Eye (tissue), 1 donor: Measurements from ENCODE around the gene FYCO1.
A peak's percentile ranks its signal among the peaks of the same experiment; 100 is the strongest.
"Not testable (repeated sequence)": the region's sequence is repeated elsewhere in the genome, so short reads cannot be mapped to it uniquely, and the experiment has no call there.

Experiments
- DNase-seq: peaks from one replicate; pipeline ENCODE4 v3.0.0-alpha.2; 2015

The FYCO1 gene

GRCh38 chr3:45995236-45996192, at the start of gene FYCO1:
Gene FYCO1, minus strand, starts transcription at chr3:45995824. Its CDS starts 10,914 bp downstream, at chr3:45984910.
- peak; percentile 95 for DNase-seq

- no peak for DNase-seq
Observed at GRCh38 chr3:46038916-46039315, 43.3 kb upstream of the FYCO1 start.

DNA sequence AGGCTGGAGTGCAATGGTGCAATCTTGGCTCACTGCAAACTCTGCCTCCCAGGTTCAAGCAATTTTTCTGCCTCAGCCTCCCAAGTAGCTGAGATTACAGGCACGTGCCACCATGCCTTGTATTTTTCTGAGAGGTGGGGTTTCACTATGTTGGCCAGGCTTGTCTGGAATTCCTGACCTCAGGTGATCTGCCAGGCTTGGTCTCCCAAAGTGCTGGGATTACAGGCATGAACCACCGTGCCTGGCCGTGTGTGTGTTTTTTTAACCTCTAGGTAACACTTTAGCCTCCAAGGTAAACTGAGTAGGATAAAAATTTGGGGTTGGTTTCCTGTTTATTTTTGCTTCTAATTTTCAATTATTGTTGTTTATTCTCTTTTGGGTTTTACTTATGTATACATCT, 42.4 kb upstream of the FYCO1 start:
- not testable (repeated sequence) for DNase-seq

DNA sequence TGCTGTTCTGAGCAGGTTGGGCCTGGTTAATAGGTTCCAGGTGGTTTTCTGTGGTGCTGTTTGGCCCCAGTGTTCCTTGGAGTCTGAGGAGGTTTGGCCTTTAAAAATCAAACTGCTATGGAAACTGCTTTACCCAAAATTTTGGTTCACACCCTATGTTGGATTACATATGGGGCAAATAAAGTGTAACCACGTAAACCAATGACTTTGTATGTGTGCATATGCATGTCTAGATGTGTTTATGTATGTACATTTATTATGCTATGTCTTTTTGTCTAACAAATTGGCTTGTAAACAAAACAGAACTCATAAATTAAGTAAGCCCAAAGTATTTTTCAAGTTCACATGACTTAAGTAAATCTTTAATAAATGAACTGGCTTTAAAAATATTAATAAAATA, 40.6 kb upstream of the FYCO1 start:
- no peak for DNase-seq

DNA sequence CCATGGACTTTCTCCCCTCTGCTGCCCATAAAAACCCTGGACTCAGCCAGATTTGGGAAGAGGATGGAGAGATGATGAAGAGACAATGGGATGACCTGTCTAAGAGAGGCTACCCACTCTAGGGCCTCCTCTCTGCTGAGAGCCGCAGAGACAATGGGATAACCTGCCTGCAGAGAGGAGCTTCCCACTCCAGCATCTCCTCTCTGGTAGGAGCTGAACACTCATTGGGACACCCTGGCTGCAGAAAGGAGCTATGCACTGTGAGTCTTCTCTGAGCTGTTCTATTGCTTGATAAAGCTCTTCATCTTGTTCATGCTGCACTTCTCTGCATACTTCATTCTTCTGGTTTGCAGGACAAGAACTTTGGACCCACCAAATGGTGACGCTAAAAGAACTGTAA, 36.1 kb upstream of the FYCO1 start:
- DNase-seq: no peak

GRCh38 chr3:46031269-46031668, 35.6 kb upstream of the FYCO1 start:
- no peak for DNase-seq

DNA sequence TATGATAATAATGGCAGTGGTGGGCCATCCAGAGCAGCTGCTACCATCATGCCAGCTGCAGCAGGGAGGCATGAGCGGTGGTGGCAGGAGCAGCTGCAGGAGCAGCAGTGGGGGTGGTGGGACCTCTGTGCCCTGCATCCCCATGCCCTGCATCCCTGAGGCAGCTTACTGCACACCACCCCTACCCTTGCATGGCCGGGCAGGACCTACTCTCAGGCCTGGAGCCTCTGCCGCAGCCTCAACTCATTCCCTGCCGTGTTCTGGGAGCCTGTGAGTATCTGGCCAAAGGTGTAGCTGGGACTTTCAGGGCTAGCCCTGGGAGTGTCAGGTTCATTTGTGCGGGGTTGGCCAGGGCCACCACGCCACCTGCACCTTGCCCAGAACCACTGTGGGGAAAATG, 35.0 kb upstream of the FYCO1 start:
- DNase-seq: no peak

DNA sequence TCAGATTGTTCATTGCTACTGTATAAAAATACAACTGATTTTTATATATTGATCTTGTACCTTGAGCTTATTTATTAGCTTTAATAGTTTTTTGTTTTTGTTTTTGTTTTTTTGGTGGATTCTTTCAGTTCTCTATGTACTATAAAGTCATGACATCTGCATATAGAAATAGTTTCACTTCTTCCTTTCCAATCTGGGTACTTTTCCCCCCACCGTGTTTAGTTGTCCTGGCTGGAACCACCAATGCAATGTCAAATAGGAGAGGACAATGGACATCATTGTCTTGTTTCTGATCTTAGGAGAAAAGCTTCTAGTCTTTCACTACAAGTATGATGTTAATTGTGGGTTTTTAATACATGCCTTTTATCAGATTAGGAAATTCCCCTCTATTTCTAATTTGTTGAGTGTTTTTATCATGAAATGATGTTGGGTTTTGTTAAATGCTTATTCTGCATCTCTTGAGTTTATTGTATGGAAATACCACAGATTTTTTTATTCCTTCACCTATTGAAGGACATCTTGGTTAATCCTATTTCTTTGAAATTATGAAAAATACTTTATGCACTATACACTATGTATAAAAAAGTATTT, 34.4 kb upstream of the FYCO1 start:
- no peak for DNase-seq

DNA sequence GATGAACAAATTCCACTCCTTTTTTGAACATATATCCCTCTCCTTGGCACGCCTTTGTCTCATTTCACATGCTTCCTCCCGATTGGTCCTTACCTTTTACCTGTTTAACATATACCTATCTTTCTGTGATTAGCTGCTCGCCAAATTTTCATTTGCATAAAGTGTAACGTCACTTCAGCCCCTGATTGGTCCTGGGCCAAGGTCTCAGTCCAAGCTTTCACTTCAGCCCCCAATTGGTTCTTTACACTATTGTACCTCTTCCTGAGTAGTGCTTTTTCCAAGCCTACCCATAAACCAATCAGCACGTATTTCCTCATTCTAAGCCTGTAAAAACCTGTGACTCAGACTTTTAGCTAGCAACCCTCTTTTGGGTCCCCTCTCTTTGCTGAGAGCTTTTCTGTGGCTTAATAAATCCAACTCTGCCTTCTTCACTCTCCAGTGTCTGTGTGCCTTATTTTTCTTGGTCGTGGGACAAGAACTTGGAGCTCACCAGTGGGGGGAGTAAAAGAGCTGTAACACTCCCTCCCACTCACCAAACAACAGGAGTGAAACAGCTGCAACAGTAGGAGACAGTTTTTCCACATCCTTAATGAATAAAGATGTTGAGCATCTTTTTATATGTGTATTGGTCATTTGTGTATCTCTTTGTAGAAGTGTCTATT, 32.2 kb upstream of the FYCO1 start:
- DNase-seq: no peak

GRCh38 chr3:46027021-46027705, 31.5 kb upstream of the FYCO1 start, which contains the start of gene XCR1:
Gene XCR1, minus strand, starts transcription at chr3:46027483. Its CDS starts 5,536 bp downstream, at chr3:46021947.
- no peak for DNase-seq

DNA sequence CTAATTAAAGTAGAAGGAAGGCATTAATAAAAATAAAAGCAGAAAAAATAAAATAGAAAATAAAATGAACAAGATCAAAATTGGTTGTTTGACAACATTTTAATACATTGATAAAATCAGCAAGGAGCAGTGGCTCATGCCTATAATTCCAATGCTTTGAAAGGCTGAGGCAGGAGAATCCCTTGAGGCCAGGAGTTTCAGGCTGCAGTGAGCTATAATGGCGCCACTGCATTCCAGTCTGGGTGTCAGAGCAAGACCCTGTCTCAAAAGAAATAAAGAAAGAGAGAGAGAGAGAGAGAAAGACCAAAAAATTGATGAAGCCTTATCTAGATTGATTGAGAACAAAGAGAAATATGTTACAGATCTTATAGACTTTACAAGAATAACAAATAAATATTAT, 29.5 kb upstream of the FYCO1 start:
- peak; percentile 39 for DNase-seq

- no peak for DNase-seq
Observed at GRCh38 chr3:46024131-46024530, 28.5 kb upstream of the FYCO1 start.

DNA sequence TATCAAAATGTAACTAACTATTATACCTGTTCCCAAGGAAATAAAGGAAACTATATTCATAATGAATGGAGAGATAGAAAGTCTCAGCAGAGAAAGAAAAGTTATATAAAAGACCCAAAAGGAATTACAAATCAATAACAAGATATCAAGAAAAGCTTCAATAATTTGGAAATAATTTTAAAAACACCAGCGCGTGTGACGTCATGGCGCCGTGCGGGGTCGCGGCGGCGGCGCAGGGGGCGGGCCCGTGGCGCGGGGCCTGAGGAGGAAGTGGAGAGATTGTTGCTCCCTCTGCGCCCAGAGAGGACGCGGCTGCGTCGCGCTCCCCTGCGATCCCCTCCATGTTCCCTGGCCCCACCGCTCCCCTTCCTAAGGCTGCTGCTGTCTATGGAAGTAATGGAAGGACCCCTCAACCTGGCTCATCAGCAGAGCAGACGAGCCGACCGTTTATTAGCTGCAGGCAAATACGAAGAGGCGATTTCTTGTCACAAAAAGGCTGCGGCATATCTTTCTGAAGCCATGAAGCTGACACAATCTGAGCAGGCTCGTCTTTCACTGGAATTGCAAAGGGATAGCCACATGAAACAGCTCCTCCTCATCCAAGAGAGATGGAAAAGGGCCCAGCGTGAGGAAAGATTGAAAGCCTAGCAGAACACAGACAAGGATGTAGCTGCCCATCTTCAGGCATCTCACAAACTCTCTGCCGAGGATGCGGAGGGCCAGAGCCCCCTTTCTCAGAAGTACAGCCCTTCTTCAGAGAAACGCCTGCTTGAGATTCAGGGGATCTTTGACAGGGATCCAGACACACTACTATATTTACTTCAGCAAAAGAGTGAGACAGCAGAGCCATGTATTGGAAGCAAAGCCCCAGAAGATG, 27.5 kb upstream of the FYCO1 start:
- no peak for DNase-seq

DNA sequence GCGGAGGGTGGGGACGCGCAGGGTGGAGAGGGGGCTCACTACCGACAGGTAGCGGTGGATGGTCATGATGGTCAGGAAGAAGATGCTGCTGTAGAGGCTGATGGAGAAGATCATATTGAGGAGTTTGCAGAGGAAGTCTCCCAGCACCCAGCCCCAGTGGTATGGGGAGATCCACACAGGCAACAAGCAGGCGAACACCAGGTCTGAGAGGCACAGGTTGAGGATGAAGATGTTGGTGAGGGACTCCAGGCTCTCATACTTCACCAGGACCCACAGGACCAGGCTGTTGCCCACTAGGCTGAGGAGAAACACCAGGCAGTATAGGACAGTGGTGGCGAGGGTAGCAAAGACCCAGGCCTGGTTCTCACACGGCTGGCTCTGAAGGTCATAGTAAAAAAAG, 25.9 kb upstream of the FYCO1 start:
- DNase-seq: no peak

DNA sequence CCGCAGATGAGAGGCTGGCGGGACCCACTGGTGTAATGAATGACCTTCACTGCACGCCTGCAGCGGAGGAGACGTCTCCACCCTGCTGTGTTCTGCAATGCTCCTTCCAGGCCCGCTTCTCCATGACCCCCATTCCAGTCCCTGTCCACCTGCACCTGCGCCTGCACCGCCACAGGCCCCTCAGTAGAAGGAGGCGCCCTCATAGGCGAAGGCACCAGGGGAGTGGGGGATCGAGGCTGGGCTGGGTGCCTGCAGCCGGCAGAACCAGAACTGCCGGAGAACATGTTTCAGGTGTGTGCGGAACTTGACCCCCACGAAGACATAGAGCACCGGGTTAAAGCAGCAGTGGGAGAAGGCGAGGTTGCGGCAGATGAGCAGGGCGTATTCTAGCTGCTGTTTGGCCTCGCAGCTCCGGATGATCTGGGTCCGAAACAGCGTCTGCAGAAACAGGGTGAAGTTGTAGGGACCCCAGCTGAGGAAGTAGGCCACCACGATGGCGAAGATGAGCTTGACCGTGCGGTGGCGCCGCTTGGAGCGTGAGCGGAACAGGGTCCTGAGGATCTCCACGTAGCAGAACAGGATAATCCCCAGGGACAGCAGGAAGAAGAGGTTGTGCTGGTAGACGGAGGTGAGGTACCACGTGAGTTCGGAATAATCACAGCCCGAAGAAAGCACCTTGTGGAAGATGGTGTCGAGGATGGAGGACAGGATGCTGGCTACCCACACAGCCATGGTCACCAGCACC, 25.3 kb upstream of the FYCO1 start:
- no peak for DNase-seq

GRCh38 chr3:46019707-46020106, 24.1 kb upstream of the FYCO1 start:
- DNase-seq: no peak

DNA sequence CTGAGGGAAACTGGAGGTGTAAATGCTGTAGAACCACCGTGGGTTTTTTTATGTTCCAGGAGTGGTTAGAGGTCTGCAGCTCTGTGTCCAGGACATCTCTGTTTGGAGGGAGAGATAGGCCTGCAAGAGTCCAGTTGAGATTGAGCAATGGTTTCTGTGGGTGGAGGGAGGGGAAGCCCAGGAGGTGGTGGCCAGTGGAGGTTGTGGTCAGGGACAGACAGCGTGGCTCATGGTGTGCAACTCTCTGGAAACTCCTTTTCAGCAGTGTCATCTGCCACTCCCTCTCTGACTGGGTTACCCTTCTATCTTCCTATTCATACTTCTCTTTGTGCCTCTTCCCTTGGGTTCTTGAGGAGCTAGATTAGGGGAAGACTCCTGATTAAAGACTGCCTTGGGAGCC, 22.1 kb upstream of the FYCO1 start:
- no peak for DNase-seq

DNA sequence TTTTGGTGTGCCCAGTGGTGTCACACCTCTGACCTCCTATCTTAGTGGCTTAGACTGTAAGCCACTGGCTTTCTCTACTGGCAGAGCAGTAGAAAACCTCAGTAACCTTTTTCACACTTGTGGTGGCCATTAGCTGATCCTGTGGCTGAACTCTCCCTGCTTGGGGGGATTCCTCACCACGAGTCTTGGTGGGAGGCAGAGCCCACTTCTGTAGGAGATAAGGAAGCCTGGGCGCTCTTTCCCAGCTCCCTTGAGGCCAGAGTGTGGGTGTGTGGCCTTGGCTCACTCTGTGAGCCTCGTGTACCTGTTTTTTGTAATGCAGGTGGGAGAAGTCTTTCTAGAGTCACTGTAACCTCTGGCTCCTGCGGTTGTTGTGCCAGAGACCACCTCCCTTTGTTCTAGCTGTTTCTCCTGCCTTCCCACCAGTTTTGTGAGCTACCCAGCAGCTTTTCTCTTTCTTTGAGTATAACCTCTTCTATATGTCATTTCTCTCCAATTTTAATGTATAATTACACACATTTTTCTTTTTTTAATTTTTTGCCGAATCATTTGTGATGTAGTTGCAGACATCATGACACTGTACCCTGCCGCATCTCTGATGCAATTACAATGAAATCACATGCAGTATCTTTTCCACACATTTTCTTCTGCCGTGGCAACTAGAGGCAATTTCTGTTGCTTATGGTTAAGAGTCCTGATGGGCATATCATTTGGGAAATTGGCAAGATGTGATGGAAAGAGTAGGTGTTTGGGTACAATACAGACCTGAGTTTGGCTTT, 17.9 kb upstream of the FYCO1 start:
- DNase-seq: no peak

DNA sequence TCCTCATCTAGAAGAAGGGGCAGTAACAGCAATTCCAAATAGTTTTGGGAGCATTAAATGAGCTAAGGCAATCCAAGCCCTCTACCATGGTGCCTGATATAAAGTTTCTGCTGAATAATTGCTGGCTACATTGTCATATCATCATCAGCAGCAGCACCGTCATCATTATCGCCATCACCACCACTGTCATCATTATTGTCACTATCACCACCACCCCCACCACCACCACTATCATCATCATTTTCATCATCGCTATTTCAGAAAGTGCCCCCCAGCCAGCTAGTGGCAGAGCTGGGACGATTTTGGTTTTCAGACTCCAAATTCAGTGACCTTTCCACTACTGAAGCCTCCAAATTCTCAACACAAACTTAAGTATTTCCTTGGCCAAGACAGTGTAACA, 16.6 kb upstream of the FYCO1 start:
- DNase-seq: no peak

- no peak for DNase-seq
Observed at GRCh38 chr3:46010519-46011113, 15.0 kb upstream of the FYCO1 start.
